ENCODE results near the gene FILIP1L.

FILIP1L gene

DNA sequence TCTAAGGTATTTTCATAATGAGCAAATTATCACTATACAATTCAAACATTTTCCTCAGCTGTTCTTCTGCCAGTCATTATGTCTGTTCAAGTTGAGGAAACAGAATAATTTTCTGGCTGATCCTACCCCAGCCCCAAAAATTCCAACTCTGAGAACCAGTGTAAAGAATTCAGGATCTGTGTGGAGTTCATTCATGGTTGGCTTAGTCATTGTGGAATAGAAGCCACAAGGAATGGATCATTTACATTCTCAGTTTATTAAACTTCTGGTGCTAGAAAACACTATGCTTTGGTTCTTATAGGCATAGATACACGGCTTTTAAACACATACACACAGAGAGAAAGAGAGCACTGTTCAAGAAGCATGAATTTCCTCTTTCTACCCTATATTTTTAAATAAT lies 162.0 kb downstream of the FILIP1L start:
- no peak for DNase-seq (ENCODE audit: low read depth in 3 of 3)

DNA sequence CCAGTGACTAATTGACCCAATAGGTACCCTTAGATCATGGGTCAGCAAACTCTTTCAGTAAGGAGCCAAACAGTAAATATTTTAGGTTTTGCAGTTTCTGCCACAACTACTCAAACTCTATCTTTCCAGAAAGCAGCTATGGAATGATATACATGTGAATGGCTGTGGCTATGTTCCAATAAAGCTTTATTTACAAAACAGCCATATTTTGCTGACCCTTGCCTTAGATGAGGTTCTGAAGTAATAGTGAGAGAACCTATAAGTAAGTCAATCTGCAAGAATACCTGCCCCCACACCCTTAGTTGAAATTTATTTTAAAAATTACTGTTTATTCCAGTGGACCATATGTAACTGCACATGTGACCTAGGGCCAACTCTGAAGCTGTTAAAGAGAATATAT lies 162.6 kb downstream of the FILIP1L start:
- DNase-seq (ENCODE audit: low read depth in 3 of 3), result no peak

DNA sequence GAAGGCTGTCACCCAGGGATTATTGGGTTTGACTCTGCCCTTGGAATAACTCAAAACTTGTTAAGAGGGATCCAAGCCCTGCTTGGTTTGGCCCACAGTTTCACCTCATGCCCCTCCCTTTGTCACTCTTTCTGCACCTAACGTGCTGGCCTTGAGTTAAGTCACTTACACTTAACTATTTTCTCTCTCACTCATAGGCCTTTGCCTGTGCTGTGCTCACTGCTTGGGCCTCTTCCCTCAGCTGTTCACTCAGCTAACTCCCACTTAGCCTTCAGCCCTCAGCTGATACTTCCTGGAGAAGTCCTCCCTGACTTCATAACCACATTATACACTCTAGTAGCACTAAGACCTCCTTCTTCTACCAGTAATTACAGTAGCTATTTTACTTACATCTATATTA lies 163.4 kb downstream of the FILIP1L start:
- DNase-seq (ENCODE audit: low read depth in 3 of 3), result no peak

DNA sequence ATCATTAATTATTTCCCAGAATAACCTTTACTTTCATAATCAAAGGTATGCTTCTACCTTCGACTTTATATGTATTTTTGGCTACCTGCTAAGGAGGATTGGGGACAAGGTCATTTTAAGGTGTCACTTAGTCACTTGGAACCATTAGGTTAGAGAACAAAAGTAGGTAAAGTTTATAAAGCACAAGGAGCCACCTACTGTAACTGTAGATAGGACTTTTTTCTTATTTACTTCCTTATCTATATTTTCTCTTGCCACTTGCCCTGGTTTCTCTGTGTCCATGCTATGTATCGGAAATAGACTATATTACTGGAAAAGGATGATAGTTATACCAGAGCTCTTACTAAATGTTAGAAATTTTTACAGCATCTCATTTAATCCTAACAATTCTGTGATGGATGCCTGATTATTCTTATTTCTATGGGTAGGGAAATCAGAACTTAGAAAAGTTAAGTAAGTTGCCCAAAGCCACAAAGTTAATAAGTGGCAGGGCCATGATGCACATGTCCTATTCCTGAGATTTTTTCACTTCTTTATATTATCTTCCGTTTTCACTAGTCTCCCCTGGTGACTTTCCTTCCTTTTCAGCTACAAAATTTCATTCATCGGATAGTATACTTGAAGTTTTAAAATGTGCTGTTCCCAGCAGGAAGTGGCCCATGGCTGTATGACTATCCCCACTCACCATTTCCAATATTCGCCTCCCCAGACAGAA lies 164.2 kb downstream of the FILIP1L start:
- no peak for DNase-seq (ENCODE audit: low read depth in 3 of 3)

DNA sequence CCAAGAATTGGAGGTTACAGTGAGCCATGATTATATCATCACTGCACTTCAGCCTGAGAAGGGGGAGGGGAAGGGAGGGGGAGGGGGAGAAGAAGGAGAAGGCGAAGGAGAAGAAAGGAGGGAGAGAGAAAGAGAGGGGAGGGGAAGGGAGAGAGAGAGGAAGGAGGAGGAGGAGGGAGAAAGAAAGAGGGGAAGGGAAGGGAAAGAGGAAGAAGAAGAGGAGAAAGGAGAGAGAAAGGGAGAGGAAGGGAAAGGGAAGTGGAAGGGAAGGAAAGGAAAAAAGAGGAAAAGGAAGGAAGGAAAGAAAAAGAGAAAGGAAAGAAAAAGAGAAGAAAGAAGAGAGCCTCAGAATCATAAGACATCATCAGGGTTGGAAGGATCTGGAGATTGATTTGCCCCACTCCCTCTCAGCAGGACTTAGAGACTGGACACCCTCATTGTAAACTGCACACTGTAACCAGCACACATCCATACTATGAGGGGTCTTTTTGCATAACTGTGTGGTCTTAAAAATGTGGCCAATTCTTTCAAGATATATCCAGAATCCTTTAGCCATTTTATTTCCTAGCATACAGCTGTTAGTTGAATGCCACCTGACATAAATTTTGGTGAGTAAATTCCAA lies 165.7 kb downstream of the FILIP1L start:
- no peak for DNase-seq (ENCODE audit: low read depth in 3 of 3)

DNA sequence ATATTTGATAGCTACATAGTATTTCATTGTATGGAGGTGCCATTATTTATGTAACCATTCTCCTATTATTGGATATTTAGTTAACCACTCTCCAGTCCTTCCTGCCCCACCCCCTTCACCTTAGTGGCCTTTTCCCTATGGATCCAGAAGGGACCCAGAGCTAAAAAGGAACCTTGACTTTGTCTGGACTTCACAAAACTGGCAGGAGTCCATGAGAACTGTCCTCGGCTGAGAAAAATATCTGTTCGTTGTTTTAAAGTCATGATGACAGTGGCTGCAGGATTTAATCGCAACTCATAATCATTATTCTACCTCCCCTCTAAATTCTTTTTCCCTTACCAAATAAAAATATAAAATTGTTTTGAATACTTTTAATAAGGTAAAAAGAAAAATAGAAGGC lies 166.9 kb downstream of the FILIP1L start:
- no peak for DNase-seq (ENCODE audit: low read depth in 3 of 3)

DNA sequence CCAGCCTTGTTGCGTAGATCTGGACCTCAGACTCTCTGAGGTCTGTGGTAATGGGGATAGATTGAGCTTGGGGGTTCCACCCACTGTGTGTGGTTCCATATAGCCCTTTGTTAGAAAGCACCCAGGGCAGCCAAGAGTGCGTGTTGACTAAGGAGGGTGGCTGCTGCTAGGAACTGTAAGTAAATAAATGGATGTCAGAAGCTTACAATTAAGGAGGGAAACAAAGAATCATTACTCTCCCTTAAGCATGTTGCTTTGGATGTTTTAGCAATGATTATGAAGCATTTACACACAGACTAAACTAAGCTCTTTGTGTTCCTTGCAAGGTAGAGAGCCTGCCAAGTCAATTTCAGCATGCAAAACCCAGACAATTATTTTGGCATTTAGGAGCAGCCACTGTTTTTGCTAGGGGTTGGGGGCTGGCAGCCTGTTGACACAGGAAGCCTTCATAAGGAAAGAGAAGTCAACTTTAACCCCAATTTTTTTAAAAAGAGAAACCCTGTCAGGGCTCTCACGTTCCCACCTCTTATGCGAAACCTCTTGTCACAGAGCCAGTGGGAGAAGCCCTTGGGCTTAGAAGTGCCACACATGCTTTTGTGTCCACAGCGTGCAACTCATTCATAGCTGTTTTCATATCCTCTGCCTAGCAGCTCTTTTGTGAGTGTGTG lies 168.8 kb downstream of the FILIP1L start:
- DNase-seq (ENCODE audit: low read depth in 3 of 3), result no peak

DNA sequence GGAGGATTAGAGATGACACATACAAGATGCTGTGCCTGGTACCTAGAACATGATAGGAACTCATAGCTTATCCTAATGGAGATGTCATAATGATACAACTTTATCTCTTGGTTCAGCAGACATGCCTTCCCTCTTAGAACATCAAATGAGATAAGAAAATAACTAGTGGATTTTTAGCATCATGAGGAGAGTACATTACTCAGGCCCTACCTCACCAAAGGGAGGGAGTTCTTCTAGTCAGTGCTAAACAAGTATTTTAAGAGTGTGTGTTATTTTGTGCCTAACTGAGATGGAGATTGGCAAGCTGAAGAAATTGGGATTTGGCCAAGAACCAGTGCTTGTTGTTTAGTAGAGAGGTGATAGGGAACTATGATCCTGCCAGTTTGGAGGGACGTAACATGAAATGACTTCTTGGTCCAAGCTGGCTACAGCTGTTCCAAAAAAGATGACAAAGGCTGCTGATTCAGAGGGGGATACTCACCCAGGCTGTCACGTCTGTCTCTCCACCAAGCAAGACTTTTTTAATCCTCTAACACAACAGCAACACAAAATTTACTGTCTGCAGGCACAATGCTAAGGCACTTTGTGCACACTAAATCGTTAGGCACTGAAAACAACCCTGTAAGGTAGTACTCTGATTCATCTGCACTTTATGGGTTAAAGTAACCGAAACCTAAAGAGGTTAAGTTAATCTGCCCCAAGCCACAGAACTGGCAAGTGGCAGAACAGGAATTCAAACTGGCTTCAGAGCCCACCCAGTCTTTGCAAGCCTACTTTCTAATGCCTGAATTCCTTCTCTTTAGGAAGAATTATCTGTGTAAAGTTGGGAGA lies 170.2 kb downstream of the FILIP1L start:
- no peak for DNase-seq (ENCODE audit: low read depth in 3 of 3)

DNA sequence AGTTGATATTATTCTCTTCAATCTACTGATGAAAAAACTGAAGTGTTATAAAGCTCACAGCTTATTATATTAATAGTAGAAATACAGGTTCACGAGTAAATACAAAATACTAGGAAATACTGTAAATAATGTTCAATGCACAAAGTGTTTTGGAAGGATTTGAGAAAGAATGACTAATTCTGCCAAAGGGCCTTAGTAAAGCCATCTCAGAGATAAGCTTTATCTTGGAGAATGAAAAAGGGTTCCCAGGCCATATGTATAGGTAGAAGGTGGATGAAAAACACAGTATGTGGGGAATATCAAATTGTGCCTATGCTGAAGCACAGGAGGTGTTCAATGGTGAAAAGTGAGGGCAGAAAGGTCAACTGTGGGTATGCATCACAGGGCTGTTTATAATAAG lies 173.1 kb downstream of the FILIP1L start:
- DNase-seq (ENCODE audit: low read depth in 3 of 3), result no peak

DNA sequence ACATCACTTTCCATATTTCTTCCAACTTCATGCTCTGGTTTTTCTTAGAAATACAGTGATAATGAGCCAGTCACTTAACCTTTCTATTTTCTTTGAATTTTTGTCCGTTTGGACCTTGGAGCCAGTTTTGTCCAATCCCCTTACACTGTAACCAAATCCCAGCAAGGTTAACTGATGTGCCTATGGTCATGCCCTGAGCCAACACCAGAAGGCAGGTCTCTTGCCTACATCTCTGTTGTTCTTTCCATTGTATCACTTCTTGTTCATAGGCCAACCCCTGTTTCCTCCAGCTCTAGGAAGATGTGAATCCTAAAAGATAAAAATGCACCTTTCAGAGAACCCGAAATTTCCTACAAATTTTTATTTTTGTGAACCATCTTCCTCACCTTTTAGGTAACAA lies 174.0 kb downstream of the FILIP1L start:
- DNase-seq (ENCODE audit: low read depth in 3 of 3), result no peak

DNA sequence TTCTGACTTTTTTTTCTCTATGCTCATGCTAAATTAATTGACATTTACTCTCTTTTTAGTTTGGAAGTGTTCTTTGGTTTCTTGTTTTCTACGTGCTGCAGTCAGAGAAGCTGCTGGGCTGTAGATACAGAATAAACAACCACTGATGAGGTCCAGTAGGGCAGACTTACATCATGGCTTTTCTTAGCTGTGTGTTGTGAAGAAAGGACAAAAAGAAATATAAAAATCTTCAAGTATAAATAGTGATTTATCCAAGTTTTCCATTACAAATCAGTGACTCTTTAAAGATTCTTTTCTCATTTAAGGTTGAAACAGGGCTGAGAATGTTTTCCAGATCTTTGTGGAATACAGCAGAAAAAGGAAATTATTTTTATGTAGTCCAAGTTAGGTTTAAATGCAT lies 174.4 kb downstream of the FILIP1L start:
- DNase-seq (ENCODE audit: low read depth in 3 of 3), result no peak

DNA sequence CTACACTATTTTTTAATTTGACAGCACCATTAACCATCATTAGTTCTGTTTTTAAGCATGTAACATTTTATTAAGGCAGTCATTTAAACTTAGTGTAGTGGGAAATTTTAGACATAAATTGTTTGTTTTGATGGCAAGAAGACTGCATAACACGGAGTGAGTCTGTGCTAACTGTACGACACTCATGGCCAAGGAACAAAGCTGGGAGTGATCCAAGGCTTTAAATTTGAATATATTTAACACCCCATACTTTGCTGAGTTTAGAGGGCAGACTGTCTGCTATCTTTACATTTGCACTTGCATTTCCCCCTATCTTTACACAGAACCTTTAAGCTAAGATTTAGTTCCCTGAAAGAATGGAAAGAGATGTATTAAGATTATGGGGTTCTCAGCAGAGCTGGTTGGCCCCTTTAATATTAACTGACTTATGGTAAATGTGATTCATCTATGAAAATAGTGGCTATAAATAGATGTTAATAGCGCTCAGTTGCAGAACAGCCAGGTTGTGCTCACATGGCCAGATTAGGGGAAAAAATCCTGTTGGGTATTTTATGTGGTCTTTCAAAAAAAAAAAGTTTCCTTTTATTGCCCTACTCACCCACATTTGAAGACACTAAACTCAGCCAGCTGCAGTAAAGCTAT lies 175.9 kb downstream of the FILIP1L start:
- no peak for DNase-seq (ENCODE audit: low read depth in 3 of 3)

DNA sequence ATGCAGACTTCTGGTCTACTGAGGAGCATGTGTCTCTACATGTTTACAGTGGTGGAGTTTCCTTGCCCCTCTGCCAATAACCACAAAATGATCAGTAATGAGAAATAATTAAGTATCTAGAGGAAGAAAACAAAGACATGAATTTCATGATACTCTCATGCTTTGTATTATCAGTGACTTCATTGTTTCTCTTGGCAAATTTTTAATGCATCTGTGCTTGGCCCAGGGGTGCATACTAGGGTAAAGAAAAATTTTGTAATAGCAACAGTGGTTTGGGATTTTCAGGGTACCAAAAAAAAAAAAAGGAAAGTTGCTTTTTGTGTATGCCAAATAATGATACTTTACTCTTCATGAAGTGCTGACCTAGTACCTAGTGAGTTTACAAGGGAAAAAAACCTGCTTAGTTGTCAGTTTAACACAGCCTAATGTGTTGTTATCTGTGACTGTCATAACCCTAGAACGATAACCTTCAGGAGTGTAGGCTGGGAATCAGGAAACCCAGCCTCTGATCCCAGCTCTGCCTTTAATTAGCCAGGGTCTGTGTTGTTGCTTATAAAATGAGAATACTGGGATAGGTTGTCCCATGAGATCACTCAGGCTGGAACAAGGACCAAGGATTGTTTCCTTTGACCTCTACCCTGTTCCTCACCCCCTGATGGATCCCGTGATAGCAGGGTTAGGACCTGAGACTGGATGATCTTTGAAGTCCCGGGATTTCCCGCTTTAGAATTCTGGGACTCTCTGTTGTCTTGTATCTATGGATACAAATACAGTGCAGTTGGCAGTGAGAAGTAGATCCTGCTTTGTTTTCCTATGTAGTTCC lies 179.1 kb downstream of the FILIP1L start:
- no peak for DNase-seq (ENCODE audit: low read depth in 3 of 3)

DNA sequence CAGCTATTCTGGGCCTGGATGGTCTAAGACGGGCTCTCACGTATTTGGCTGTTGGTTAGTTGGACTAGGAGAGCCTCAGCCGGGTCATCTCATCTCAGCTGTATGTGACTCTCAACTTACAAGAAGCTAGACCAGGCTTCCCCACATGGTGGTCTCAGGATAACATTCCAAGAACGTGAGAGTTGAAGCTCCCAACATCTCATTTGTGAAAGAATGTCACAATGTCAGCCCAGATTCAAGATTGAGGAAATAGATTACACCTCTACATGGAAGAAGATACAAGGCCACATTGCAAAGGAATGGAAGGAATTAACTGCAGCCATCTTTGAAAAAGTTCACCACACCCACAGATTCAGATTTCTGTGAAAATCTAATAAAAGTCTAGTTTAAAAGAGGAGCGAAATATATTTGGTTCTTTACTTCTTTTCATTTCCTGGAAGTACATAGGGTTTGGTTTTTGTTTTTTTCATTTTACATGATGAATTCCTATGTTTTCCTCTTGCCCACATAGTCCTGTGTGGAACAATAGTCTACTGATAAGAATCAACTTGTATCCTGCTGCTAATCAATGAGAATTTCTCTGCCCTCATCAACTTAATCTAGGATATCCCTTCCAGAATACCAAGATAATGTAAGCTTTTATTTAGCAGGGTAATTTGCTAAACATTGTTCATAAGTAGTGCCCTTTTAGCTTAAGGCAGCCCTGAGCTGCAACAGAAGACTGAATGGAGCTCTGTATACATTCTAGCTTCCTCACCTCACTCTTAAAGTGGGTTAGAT lies 180.1 kb downstream of the FILIP1L start:
- no peak for DNase-seq (ENCODE audit: low read depth in 3 of 3)

DNA sequence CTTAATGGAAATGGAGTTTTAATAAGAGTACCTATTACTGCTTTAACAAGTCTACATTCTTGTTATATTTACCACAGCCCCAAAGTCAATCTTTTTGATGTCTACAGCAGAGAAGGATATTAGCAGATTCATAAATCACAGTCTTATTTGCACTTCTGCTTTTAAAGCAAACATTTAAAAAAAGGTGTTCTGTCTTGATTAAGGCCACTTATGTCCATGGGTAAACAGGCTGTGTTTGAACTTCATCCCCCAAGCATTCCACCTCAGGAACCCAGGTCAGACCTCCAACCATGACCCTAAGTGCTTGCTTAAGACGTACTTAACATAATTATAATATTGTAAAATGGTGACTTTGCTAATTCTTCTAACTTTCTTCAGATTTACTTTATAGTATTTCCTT lies 183.2 kb downstream of the FILIP1L start:
- DNase-seq (ENCODE audit: low read depth in 3 of 3), result no peak

DNA sequence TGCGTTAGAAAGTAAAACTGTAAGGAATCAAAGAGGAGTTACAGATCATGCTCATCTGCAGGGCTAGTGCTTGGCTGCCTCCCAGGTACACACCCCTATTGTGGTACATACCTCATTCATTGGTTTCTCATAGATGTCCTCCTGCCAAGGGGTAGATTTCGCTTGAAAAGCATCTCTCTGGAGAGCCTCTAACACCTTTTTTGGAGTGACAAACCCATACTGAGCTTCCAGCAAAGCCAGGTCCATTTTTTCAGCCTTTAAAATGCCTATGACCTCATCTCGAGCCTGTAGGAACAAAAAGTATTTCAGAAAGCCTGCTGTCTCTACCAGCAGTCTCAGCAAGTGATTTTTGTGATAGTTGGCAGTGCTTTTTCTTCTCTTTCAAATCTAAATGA lies 184.6 kb downstream of the FILIP1L start:
- no peak for DNase-seq (ENCODE audit: low read depth in 3 of 3)

DNA sequence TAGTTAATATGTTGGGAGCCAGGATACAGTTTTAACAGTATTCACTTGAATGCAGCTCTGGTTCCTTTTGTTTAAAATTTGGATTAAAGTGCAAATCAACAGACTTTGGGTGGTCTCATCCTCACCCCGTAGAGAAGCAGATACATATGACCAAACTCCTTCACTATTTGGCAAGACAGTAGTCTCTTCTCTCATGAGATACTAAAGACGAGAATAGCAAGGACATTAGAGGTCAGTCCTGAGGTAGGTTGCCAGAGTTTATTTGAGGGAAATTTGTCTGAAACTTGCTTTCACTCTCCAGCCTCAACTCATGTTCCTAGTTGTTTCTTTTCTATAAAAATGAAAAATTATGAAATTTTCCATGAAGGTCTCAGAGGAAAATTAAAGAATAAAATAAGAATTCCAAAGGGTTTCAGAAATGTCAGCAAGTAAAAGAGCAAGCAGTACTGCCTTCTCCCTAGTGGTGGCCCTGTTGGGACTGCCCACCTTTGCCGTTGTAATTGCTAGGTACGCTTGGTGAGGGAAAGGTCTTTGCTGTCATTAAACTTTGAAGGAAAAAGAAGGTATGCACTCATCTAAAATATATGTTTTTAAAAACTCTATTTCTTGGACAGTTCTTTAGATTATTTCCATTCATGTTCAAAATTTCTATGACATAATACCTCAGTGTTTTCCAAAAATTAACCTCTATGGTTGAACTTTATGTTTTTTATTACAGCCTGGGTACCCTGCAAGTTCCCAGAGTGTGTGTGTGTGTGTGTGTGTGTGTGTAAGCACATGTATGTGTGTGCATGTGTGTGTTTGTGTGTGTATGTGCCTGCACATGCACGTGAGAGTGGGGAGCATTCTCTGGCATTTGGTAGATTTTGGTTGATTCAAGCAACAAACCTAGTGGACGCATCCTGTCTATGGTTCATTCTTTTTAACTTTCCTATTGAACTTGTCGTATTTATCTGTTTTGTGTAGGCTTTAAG lies 185.2 kb downstream of the FILIP1L start:
- DNase-seq (ENCODE audit: low read depth in 3 of 3), result no peak

DNA sequence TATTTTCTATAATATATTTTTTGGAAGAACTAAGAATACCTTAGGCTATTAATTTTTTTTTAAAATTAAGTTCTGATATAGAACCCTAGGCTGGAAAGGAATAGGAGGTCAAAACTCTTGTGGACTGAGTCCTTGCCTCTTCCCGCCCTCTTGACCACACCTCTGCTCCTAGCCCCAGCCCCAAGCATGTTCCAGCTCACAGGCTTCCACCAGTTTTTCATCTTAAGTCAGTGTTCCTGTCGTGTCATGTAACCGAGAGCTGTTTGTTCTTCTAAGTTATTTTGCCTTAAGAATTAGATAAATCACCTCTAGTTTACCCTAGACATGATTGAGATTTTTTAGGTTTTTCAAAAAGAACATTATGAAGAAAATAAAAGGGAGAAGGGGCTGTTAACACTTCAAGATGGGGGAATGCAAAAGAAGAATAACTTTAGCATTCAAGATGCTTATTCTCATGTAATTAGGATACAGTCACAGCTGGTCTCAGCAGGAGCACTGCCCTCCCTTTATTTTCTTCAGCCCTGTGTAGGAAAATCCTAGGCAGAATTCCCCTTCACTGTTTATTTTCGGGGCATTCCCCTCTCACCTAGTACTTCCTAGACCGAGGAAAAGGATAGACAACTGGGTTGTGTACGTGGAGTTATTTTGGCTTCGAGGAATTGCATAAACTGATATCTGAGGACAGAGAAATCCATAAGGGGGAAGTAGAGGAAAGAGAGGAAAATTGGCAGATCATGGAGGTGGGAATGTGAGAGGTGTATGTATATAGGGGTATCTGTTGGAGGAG lies 186.4 kb downstream of the FILIP1L start:
- DNase-seq (ENCODE audit: low read depth in 3 of 3), result no peak
